ENCODE measurements around the gene TRIM26.

- TF ChIP-seq CTCF (IDR thresholded peaks at IDR 0.05; ENCODE audit: poor library complexity) (no peak), EZH2 (IDR thresholded peaks at IDR 0.05; ENCODE audit: borderline replicate concordance) (no peak)
Measured at GRCh38 chr6:30175765-30176164, 37.4 kb downstream of the TRIM26 start.
